Measurements from ENCODE around the gene JAKMIP2. TPM values are rescaled to one million over a fixed set of nuclear protein-coding genes. Genes with fewer than 3 reads are reported as not detected.
"Not testable (repeated sequence)": the region's sequence is repeated elsewhere in the genome, so short reads cannot be mapped to it uniquely, and the experiment has no call there.

JAKMIP2 gene
- total and polyA plus RNA-seq, 10 of the 15 experiments (the other 5 are each of a cell fraction or from before 2014, with no cell fraction given) = 0.51 to 1.8 (median 0.89) TPM

DNA sequence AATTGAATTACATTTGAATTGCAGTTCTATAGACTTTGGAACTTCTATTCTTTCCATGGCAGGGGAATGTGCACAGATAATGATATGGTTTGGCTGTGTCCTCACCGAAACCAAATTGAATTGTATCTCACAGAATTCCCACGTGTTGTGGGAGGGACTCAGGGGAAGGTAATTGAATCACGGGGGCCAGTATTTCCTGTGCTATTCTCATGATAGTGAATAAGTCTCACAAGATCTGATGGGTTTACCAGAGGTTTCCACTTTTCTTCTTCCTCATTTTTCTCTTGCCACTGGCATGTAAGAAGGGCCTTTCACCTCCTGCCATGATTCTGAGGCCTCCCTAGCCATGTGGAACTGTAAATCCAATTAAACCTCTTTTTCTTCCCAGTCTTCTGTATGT is 20.6 kb upstream of the JAKMIP2 start:
- 19% methylated on average over 3 of the region's 3 CpGs for WGBS (ENCODE audit: insufficient coverage, insufficient replicate concordance, low lambda C conversion rate, missing lambda C conversion rate)
- H3K36me3 ChIP-seq (ENCODE audit: control insufficient read depth in 2 of 2, insufficient read depth in 2 of 2, low read length in 1 of 2); H3K9me3 ChIP-seq (replicated peaks; ENCODE audit: control insufficient read depth, insufficient read depth, low read length); BruUV-seq (replicated peaks); CTCF ChIA-PET; intact Hi-C loops (cut with micrococcal nuclease; ENCODE audit: unreplicated experiment); H3K27me3 ChIP-seq (replicated peaks in 1 of 2; ENCODE audit: control insufficient read depth in 2 of 2, insufficient read depth in 2 of 2, low read length in 1 of 2); SMC1A ChIA-PET (ENCODE audit: uncharacterized antibody, unreplicated experiment); H2AFZ ChIP-seq (ENCODE audit: control insufficient read depth, low read depth, low read length); POLR2A ChIA-PET; H3K27ac ChIP-seq (ENCODE audit: control insufficient read depth, insufficient read depth); H3K79me2 ChIP-seq (ENCODE audit: control insufficient read depth, insufficient read depth, low read length); in situ Hi-C loops (cut with MboI); H3K9ac ChIP-seq (ENCODE audit: control insufficient read depth, insufficient read depth, low read length); H3K4me1 ChIP-seq (ENCODE audit: control insufficient read depth, insufficient read depth, low read length); RAD21 ChIA-PET (ENCODE audit: unreplicated experiment); H4K20me1 ChIP-seq (ENCODE audit: control insufficient read depth, insufficient read depth); H3K4me2 ChIP-seq (ENCODE audit: control insufficient read depth, insufficient read depth); H3K4me3 ChIP-seq; DNase-seq (ENCODE audit: low read depth, low spot score); FAIRE-seq; ATAC-seq: not testable (repeated sequence)

GRCh38 chr5:147801461-147801860 is 18.9 kb upstream of the JAKMIP2 start:
- no peaks in the 10 kb centered on the region for H3K27me3 ChIP-seq (replicated peaks in 1 of 2; ENCODE audit: control insufficient read depth in 2 of 2, insufficient read depth in 2 of 2, low read length in 1 of 2)
- SMC1A ChIA-PET (ENCODE audit: uncharacterized antibody, unreplicated experiment) = no interaction called here
- H3K79me2 ChIP-seq (ENCODE audit: control insufficient read depth, insufficient read depth, low read length) = no peaks in the 10 kb centered on the region
- ATAC-seq = no peak
- no peak overlapping the region for H2AFZ ChIP-seq (ENCODE audit: control insufficient read depth, low read depth, low read length)
- CTCF ChIA-PET = no interaction called here
- no peaks in the 10 kb centered on the region for H3K36me3 ChIP-seq (ENCODE audit: control insufficient read depth in 2 of 2, insufficient read depth in 2 of 2, low read length in 1 of 2)
- DNase-seq (ENCODE audit: low read depth, low spot score) = no peak
- RAD21 ChIA-PET (ENCODE audit: unreplicated experiment) = no interaction called here
- intact Hi-C loops (cut with micrococcal nuclease; ENCODE audit: unreplicated experiment) (no loop called here), in situ Hi-C loops (cut with MboI) (no loop called here)
- FAIRE-seq = no peak
- no peak for TF ChIP-seq FOS (IDR thresholded peaks at IDR 0.05; ENCODE audit: borderline replicate concordance, extremely low read depth, insufficient read length)
- no peak for TF ChIP-seq SPI1 (IDR thresholded peaks at IDR 0.05; ENCODE audit: borderline replicate concordance, insufficient read depth, low read depth, low read length)
- no peak for TF ChIP-seq GATAD2B (conservative IDR thresholded peaks at IDR 0.05; ENCODE audit: low read depth)
- TF ChIP-seq CREB1 (IDR thresholded peaks at IDR 0.05; ENCODE audit: low read depth) = no peak
- no peak for TF ChIP-seq E4F1 (IDR thresholded peaks at IDR 0.05; ENCODE audit: borderline replicate concordance, partially characterized antibody)
- H3K4me2 ChIP-seq (ENCODE audit: control insufficient read depth, insufficient read depth) = no peak overlapping the region
- 14% methylated on average over 1 of the region's 1 CpG for WGBS (ENCODE audit: insufficient coverage, insufficient replicate concordance, low lambda C conversion rate, missing lambda C conversion rate)
- POLR2A ChIA-PET = no interaction called here
- no peaks in the 10 kb centered on the region for H3K9me3 ChIP-seq (replicated peaks; ENCODE audit: control insufficient read depth, insufficient read depth, low read length)
- no TSS peak for BruUV-seq (replicated peaks)
- H3K27ac ChIP-seq (ENCODE audit: control insufficient read depth, insufficient read depth) = no peak overlapping the region
- H3K4me3 ChIP-seq = no peak overlapping the region
- H3K4me1 ChIP-seq (ENCODE audit: control insufficient read depth, insufficient read depth, low read length) = no peaks in the 10 kb centered on the region; the same call in 1 of the 2 replicates
- H3K9ac ChIP-seq (ENCODE audit: control insufficient read depth, insufficient read depth, low read length) = no peak overlapping the region
- H4K20me1 ChIP-seq (ENCODE audit: control insufficient read depth, insufficient read depth) = no peaks in the 10 kb centered on the region

All from GM12878 (cell line).